Fibroblast of peridontal ligament (primary cell): Measurements from ENCODE around the gene AKAP13.
"Not testable (repeated sequence)": the region's sequence is repeated elsewhere in the genome, so short reads cannot be mapped to it uniquely, and the experiment has no call there.

Experiments
- DNase-seq: peaks from one replicate; pipeline ENCODE4 v3.0.0-alpha.2; 2010; ENCODE audit errors: extremely low read depth

The AKAP13 gene

DNA sequence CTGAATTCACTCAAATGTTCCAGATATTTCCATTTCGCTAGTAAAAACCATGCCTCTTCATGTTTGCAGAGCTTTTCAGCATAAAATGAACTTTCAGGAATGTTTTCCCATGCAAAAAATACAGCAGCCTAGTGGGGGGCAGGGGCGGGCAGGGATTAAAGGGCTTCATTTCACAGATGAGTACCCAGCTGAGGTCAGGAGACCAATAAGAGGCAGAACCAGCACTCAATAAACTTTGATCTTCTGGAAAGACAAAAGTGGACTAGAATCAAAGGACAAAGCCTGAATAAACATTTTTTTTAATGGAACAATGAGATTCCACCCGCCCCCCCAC, 406.3 kb downstream of the AKAP13 start:
- no peak for DNase-seq

DNA sequence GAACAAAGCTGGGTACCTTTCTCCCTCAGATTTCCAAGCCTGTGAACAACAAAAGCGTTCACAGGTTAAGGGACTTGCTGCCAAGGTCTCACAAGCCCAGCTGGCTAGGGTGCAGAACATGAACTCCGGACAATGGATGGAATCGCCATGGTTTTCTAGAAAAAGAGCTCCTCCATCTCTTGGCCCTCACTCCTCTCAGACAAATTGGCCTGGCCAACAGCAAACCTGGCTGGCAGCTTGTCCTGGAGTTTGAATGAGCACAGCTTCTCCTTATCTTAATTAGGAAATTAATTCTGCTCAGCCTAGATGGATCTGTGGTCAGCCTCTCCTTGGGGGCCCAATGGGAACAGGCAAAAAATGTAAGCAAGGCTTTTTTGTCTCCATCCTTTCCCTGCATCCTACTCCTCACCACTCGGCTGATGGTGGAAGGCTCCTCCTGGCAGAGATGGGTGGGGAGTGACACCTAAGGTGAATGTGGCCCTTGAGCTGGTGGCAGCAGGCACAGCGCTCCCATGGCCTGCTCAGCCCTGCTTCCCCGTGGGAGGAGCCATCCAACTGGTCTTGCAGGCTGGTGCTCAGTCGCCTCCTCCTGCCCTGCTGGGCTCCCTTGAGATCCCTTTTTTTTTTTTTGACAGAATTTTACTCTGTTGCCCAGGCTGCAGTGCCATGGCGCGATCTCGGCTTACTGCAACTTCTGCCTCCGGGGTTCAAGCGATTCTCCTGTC, 408.5 kb downstream of the AKAP13 start:
- no peak for DNase-seq

DNA sequence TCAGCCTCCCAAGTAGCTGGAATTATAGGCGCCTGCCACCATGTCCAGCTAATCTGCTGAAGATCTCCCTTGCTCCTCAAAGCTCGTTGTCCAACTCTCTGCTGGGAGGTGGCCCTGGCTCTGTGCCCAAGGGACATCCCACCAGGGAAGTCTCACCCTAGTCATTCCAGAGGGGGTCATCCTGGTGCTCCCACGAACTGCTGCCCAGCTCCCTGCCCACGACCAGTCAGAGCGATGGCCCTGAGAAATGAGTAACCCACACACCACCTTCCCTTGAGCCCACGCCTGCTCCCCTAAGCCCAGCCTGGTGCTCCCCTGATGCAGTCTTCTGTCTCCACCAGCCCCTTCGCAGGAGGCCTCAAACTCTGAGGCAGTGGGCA, 409.1 kb downstream of the AKAP13 start:
- no peak for DNase-seq

DNA sequence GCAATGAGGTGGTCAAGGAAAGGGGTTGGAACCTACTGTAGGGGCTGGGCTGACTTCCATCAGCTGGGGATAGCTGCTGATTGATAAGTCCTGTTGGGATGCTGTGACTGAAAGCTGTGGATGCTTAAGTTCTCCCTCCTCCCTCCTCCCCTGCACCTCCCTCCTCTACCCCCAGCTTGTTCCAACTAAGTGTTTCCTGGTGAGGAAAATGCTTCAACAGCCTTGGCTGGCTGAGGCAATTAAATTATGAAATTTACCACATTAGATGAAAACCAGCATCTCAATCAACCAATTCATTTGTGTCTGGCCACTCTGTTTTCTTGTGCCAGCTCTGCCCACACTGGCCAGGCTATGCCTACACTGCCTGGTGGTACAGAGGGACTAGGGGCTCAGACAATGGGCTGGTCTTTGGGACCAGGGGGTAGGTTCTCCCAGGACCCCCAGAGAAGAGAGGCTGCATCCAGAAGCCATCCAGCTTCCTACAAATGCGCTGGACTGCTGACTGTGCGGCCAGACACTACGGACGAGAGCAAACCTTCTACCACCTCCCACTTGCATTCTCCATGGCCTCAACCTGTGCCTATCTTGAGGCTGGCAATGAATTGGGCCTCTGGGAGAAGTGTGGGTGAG, 411.8 kb downstream of the AKAP13 start:
- DNase-seq, result no peak

DNA sequence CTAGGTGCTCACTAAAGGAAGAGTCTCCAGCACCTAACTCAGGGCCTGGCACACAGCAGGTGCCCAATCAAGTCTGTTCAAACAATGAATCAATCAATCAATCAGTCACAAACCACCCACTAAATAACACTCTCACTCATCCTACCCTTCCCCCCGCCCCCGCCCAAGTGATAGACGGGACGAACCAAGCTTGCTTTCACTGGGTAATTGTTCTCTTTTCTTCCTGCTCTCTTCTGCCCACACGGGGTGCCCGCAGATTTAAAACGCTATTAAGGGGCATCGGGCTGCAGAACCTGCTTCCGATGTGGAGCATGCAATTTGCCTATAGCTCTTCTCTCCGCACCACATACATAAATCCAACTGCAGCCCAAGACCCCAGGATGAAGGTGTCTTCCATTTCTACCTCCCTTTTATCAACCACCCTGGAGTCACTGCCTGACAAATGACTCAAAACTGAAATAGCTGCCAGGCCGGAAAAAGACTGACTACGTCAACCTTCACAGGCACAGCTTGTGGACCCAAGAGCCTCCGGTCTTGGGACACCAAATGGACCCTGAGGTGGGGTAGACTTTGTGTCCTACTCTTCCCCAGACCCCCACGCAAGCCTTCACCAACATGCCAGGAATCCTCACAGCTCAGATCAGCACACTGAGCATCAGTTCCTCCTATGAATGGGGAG, 412.6 kb downstream of the AKAP13 start:
- DNase-seq, result no peak

DNA sequence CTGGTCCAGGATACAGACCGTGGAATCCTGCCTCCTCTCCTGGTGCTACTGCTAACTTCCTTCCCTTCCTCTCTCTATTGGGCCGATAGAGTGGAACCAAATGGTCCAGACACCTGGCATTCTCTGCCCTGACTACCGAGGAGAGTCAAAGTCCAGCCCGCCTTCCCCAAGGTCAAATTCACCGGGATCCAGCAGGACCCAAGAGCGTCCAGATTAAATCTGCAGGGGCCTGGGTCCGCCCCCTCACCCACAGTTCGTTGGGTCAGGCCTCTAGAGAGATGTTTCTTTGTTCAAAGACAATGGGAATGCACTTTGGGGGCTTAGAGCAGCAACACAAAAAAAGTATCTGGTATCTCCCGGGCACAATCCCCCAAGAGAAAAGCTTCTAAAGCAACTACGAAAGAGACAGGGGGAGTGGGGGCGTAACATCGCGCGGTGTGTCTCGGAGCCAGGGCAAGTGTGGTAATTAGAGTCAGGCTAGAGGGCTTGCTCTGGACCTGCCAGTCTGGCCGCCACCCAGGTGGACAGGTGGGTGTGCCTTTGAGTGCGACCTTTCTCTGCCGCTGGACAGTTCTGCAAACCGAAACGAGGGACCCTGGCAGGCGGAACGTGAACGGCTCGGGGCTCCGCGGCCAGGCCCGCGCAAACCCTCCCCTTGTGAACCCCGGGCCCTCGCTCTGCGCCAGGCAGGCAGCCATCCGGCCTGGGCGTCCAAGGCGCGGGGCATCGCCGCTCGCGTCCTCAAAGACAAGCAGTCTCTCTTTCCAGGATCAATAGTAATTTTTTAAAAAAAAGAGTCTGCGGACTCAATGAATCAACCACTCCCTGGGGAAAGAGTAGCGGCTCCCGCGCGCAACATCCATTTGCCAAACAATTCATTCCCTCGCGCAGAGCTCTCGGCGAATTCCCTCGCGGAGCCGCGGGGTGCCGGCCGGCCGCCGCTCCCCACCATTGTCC, 413.5 kb downstream of the AKAP13 start:
- DNase-seq, result peak; percentile 56

DNA sequence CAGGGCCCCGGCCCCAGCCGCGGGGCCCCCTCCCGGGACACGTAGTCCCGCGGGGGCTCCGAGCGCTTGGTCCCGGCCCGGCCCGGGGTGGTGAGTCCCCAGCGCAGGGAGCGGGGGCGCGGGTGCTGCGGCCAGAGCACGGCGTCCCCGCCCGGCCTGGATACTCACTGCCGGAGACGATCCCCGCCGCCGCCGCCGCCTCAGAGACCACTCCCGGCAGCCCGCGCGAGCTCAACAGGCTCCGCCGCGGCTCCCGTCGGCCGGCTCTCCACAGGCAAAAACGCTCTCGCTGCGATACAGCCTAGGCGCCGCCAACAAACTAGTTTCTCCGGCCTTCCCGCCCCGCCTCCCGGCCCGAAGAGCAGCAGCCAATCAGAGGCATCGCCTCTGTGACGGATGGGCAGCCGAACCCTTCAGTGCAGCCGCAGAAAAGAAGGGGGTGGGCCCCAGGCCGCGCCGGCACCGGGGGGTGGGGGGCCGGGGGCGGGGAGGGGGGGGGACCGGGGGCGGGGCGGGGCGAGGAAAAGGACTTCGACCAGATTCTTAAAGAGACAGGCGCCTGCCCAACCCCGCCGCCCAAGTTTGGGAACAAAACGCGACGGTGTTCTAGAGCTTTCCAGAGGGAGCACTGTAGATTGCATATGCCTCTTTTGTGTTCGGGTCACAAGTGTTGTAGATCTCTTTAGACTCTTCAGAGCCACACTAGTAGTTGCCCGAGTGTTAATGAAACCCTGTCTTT, 414.4 kb downstream of the AKAP13 start, which contains the start of gene KLHL25:
Gene KLHL25, minus strand, starts transcription at position 328 of the 739 bp plus-strand sequence. CDS start 25,115 bp downstream, outside the sequence.
- DNase-seq, result peak; percentile 88

DNA sequence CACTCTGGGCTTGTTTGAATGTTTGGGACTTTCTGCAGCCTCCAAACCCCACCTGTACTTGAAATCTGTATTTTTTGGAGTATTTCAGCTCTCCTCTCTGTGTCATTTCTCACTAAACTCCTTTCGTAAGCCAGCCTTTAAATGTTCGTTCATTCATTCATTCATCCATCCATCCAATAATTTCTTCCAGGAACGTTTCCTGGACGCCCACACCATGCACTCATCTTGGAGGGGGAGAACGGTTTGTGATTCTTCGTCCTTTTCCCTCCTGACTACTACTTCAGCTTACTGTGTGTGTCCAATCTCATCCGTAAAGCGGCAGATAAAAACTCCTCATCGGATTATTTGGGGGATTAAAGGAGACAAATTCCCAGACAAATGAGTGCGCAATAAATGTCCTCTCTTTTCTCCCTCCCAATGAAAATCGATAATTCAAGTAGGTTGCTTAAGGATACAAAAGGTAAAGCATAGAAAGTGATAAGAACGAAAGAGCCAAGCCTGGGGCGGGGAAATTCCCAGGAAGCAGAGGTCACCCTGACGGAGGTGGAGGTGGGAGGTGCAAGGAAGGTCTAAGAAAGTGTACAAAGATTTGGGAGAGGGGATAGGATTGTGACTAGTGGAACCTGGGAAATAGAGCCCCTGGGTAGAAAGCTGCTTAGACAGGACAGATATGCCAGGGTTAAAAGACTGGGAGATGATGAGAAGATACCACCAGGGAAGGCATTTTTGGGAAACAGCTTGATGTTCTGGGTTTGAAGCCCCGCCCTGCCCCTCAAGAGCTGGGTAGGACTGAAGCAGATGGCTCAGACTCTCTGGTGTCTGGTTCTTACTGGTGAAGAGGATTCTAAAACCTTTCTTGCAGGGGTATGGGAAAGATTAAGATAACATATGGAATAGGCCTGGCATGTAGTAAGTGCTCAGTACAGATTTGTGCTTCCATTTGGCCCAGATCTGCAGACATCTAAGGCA, 415.2 kb downstream of the AKAP13 start:
- DNase-seq, result no peak

DNA sequence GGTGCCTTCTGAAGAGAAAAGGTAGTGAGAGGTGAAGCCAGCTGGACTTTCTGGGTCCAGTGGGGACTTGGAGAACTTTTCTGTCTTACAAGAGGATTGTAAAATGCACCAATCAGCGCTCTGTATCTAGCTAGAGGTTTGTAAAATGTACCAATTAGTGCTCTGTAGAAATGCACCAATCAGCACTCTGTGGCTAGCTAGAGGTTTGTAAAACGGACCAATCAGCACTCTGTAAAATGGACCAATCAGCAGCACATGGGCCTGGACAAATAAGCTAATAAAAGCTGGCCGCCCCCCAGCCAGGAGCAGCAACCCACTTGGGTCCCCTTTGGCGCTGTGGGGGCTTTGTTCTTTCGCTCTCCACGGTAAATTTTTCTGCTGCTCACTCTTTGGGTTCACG, 416.0 kb downstream of the AKAP13 start:
- DNase-seq, result not testable (repeated sequence)
